Stimulated activated CD4-positive, alpha-beta T cell treated with anti-CD3 and anti-CD28 coated beads, Interleukin-1b, Interleukin-23, amount 100 ng/mL, for 1 hour (primary cell): ENCODE data around the gene FBN2.
"Not testable (repeated sequence)": the region's sequence is repeated elsewhere in the genome, so short reads cannot be mapped to it uniquely, and the experiment has no call there.

ENCODE experiments used
- DNase-seq, 2 donors: peaks; one replicate each; pipeline ENCODE4 v3.0.0-alpha.2; 2020; ENCODE audit warnings: low read depth in 2 of 2

Gene FBN2

DNA sequence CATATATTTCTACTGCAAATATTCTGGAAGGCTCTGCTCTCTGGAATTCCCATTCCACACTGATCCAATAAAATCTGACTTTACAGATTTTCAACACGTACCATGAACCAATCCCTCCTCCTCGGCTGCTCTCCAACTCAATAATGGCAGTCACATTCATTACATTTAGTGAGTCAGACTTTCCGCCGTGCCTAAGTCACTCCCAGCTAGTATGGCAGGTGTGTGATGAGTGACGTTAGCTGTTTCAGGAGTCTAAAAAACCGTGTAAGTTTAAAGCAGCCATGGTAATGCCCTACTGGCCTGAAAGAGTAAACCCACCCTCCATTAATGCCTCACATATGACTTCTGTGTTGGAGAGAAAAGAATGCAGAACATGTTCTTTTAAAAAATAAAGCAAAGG lies 3.3 kb downstream of the FBN2 start:
- DNase-seq, result no peak

DNA sequence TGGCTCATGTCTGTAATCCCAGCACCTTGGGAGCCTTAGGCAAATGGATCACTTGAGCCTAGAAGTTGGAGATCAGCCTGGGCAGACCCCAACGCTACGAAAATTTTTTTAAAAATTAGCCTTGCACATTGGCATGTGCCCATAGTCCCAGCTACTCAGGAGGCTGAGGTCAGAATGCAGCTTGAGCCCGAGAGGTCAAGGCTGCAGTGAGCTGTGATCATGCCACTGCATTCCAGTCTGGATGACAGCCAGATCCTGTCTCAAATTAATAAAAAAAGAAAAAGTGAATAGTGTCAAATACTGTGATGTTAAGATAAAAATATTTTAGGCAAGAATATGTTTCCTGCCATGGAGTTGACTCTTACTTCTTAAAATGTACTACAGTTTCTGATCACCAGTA lies 5.3 kb downstream of the FBN2 start:
- DNase-seq, result no peak

DNA sequence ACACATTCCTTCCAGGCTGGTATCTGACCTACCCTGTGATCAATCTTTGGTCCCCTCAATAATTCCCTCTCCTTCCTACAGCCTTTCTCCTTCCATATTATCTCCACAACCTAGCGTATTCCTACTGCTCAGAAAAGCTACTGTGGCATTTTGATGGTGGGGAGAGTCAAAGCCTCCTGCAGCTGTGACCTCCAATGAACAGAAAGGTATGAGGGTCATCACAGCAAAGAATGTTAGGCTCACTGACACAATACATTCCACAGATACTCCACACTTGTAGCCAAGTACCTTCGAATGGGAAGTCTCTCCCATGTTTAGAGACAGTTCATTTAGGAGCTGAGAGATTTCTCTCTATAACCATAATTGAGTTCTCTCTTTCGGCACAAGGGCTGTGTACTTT lies 5.9 kb downstream of the FBN2 start:
- no peak for DNase-seq

DNA sequence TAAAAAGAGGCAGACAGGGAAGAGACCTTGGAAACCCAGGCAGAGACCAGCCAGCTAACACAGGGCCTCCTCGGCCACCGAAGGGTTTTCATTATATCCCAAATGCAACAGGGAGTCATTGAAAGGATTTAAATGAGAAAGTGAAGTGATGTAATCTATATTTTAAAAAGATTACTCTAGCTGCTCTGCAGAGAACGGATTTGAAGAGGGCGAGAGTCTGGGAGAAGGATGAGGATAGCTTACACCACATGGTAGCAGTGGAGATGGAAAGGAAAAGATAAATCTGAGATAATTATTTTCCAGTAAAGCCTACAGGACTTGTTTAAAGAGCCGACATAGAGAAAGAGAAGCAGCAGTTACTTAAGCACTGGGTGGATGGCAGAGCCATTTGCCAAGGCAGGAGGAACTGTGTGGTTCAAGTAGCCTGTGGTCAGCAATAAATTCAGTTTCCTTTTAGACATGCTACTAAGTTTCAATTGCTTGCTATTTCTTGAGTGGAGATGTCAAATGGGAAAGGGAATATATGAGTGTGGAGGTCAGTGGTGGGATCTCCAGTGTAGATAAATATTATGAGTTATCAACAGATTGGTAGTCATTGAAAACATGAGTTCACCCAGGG lies 9.3 kb downstream of the FBN2 start:
- no peak for DNase-seq

DNA sequence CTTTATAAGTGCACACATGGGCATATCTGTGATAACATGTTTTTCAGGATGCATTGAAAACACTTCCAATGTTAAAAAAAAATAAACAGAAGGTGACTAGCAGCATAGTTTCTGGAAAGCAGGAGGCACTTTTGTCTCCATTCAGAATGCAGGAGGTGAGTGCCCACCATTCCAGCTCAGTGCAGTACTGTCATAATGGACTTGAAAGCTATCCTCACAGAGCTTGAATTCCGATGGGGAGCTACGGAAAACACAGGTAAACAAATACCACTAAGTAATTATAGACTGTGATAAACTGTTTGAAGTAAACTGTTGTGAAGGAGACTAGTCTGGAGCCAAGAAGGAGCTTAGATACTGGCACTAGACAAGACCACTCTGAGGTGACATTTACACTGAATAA lies 9.9 kb downstream of the FBN2 start:
- DNase-seq, result no peak

DNA sequence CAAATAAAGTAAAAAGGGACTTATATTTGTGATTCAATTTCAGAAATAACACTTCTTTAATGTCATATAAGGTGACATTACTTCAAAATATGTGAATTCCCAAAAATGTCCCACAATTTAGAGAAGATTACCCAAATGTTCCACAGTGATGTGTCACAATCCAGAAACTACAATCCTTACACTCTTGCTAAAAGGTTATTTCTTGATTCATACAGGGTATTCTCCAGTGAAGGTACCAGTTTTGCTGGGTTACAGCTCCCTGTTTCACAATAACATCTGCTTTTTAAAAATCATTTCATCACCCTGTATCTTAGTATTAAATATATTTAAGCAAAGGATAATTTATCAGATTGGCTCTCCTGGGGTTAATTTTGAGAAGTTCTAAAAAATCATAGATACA lies 11.0 kb downstream of the FBN2 start:
- no peak for DNase-seq

DNA sequence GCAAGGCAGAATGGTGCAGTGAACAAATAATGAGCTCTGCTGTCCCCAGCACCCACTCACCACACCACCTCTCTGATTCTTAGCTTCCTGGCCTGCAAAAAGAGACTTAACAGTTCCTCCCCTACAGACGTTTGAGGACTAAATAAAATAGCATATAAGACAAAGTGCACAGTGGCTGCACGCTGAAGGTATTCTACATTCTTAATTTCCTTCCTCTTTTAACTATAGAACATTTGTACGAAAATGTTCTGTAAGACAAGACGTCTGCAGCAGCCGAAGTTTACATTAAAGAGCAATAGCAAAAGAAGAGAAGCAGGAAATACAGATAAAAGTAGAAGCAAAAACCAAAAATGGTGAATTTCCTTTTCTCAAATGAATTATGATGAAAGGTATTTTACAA lies 15.7 kb downstream of the FBN2 start:
- DNase-seq, result no peak

DNA sequence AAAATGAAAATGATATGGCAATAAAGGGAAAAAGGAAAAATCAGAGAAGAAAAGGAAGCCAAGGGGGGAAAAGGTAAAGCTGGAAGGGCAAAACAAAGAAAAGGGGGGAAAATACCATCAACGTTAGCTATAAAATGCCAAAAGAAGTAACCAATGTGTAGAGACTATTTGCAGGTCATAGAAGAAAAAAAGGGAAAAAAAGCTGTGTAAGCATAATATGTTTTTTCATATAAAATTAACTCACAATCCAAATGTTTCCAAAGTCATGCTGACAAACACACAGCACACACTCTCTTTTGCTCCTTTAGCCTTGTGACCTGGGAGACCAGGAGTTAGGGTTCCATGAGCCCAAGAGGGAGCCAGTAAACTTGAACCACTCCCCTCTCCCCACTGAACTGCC lies 18.2 kb downstream of the FBN2 start:
- DNase-seq, result no peak

DNA sequence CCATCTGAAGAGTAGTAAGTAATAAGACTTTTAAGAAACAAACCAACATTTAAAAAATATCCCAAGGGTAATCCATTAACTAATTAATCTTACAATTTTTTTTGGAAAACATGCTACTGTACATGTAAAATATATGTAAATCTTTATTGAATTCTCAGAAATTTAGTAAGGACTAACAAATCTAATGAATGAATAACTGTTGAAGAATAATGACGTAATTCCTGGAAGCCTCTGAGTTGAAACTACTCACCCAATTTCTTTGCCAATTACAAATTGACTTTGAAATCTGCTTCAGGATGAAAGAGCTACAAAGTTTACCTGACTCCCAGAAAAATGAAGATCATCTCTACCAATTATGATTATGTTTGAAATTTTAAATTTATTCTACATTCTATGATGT lies 21.1 kb downstream of the FBN2 start:
- DNase-seq, result no peak

DNA sequence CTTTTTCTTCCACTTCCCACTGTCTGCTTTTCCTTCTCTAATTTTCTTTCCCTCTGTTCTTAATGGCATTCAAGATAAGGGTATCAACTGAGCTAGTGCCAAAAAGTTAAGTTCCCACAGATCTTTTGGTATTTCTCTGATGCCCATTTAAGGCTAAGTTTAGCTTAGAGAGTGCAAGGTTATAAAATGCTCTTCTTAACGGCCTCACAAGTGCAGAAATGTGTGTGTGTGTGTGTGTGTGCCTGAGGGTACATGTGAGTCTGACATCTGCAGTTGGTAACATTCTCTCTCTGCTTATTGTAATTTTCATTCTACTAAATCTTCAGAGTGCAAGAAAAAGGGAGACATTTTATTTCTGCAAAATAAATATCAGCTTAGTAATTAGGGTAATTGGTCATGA lies 24.2 kb downstream of the FBN2 start:
- no peak for DNase-seq

DNA sequence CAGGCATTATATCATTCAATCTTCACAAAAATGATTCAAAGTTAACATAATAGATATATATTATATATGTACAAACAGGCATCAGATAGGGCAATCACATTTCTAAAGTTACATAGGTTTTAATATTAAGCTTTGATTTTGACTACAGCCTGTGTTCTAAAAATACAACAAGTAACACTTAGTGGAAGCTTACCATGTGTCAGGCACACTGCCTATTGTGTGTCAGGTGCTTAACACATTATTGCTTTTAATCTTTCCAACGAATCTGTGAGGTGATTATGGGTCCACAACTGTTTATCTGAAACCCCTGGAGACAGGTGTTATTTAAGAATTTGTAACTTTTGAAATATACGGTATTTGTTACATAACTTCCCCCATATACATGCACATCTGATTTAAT lies 25.2 kb downstream of the FBN2 start:
- DNase-seq, result no peak

DNA sequence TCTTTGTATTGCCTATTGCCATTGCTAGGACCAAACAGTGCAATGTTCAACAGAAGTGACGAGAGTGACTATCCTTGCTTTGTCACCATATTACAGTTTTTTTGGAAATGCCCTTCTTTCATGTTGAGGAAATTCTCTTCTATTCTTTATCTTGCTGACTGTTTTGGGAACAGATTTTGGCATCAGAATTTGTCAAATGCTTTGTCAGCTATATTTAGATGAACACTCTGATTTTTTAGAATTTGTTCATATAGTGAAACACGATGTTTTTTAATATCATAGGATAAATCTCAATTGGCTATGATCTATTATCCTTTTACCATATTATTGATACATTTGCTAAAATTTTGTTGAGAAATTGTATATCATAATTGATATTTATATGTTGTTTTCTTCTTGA lies 31.4 kb downstream of the FBN2 start:
- DNase-seq, result no peak

DNA sequence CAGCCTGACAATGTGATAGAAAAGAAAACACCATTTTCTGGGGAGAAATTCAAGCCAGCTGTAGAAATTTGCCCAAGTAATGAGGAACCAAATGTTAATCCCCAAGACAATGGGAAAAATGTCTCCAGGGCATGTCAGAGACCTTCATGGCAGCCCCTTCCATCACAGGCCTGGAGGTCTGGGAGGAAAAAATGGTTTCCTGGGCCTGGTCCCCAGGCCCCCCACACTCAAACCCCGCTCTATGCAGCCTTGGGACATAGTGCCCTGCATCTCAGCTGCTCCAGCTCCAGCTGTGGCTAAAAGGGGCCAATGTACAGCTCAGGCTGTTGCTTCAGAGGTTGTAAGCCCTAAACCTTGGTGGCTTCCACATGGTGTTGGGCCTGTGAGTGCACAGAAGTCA lies 34.3 kb downstream of the FBN2 start:
- not testable (repeated sequence) for DNase-seq

DNA sequence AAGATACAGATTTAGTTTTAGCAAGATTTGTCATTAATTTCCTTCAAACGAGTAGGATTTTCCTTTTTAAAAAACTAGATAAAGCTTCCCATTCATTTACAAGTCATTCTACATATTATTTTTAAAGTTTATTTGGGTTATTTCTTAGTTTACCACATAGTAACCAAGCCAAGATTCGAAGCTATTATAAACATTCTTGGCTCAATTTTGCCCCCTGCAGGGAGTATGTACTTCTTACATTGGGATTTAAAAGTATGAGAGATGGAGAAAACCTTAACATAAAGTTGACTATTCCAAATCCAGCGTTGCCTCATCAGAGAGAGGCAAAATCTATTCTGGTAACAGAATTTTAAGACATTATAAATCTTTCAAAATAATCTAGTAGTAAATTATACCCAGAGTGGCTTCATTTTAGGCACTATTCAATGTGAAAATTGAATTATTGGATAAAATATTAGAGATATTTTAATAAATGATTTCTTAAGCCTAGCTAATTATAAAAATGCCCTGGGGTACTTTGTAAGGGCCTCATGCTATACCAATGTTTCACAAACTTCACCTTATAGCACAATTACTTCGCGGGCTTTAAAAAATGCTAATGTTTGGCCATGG lies 39.1 kb downstream of the FBN2 start:
- DNase-seq, result no peak

DNA sequence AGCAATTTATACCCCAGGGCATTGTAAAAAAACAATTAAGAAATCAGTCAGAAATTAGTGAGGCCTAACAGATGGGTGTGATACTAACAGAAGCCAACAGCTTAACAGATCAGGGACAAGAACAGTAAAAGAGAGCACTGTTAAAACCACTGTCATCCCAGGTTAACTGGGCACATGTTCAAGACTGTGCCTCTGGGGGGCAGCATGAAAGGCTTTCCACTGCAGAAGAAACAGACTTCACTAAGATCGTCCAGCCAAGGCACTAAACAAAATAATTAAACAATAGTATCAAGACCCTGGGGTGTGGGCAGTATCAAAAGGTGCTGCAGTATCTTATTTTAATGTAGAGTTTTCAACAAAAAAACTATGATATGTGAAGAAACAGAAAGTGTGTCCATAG lies 43.5 kb downstream of the FBN2 start:
- DNase-seq, result no peak

DNA sequence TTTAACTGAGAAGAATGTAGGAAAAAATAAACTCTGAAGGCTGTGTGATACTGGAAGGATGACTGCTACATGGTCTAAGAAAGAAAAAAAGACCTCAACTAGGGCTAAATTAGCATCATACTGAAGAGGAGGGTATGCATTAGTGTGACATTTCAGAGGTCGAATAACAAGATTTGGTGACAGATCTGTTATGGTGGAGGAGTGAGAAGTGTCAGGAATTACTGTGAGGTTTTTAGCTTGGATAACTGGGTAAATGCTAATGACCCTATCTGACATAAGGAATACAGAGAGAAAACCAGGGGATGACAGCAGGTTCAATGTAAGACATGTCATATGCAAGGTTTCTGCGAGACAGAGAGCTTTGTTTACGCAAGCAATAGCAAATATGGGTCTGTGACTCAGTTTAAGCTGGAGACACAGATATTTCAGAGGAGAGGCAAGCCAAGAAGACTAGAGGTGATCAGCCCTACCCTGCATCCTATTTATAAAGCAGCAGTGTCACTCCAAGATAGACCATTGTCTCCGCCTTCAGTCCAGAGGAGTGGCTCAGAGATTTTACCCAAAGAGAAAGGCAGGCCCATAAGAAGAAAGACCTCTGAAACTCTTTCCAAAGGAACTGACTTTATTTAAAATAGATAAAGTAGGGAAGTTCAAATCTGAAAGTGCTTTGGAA lies 44.3 kb downstream of the FBN2 start:
- DNase-seq, result no peak

DNA sequence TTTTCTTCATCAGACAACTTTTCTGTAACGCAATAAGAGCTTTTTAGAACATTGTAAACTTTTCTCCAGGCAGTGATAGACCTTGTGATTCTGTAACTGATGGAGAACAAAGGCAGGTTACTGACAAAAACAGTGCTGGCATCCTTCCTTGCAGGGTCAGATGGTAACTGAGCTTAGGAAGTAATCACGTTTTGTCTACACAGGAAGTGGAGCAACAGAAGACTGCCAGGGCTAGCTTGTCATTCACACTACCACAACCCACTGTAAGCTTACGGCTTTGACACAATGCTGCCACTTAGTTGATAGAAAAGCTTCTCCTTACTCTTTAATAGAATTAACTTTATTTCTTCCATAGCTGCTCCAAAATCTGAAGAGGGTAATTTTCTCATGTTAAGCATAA lies 46.8 kb downstream of the FBN2 start:
- no peak for DNase-seq

DNA sequence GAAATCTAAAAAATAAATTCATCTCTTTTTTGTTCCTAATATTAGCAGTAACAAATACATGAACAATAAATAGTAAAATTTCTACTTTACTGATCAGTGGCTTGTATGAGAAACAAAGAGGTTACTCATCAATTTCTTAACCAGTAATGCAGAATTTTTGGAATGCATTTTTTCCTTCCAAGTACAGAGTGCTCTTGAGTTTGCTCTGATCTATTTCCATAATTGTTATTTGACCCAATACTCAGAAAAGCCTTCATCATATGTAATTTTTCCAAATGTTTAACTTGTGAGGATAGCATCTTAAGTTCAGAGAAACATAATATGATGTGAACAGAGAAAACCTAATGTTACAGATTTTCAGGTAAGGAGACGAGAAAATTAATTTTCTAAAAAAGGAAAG lies 47.3 kb downstream of the FBN2 start:
- no peak for DNase-seq

DNA sequence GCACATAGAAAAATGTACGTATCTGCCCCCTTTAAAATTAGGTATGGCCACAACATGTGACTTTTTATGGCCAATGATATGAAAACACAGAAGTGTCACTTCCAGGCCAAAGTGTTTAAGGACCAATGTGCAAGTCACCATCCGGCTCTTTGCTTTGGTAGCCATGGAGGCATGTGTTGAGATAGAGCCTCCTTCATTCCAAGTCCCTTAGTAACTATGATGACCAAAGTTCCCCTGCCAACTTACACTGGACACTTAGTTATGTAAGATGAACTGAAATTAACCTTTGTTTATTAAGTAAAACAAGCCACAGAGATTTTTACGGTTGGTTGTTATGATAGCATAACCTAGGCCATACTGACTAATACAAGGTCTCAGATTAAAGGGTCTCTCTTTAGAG lies 51.0 kb downstream of the FBN2 start:
- no peak for DNase-seq

DNA sequence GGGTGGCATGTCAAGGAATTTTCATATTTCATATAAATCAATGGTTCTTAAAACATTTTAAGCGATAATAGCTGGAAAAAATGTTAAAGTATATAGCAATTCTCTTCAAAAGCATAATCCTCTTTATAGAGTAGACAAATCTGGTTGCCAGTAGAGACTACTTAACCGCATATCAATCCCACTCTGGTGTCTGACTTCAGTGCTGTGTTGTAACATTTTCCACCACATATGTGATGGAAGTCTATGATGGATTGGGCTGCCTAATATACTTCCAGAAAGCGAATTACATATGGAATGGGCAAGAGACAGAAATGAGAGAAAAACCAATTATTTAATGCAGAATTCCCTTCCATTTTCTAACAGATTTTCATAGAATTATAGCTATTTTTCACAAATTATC lies 54.3 kb downstream of the FBN2 start:
- no peak for DNase-seq

DNA sequence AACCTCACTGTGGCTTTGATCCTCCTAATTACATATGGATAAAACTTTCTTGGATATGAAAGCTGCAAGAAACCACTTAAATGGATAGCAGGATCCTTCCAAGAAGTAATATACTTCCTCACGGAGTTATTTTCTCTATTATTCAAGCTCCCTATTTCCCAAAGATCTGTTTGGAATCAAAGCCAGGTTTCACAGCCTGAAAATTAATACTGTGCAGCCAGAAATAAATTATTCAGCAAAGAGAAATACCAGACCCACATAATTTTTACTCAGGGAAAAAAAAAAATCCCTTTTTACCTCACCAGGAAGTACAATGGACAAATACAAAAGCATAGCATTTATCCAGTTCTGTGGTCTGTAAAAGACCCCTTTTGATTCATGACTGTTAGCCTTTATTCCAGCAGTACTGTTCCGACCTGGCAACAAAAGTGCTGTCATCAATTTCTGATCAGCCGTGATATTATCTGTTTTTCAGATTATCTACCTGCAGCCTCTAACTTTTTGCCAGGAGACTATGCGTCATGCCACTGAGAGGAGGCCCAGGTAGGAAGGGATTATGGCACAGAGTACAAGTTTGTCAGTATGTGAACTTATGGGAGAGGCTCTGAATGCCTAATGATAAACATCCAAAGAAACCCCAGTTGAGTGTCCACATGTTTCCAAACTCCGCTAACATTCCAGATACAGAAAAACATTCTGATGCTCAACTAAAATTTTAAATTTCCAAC lies 57.0 kb downstream of the FBN2 start:
- no peak for DNase-seq

DNA sequence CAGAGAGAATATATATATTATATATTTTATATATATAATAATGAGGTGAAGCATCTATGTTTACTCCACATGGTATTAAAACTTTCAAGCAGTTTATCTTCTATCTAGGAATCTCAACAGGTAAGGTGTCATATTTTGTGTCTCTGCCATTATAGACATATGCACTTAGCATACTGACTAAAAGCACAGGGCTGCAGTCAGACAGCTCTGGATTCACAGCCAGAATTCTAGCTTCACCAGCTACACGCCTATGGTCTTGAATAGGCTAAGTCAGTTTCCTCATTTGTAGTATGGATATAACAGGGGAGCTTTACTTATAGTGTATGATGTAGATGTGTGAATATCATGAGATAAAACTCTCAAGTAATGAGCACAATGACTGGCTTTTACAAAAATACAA lies 57.9 kb downstream of the FBN2 start:
- DNase-seq, result no peak
